Fibroblast of mammary gland (primary cell): ENCODE data around the gene UQCC2.

ENCODE experiments used
- DNase-seq: peaks from one replicate; pipeline ENCODE4 v3.0.0-alpha.2; 2010; ENCODE audit warnings: low read depth
- H3K4me3 ChIP-seq: 2 replicates; pipeline ENCODE4 v1.5.1; 2011; ENCODE audit warnings: low read depth, mild to moderate bottlenecking, low read length, moderate library complexity; ENCODE audit not compliant: control insufficient read depth
- CTCF ChIP-seq: conservative IDR thresholded peaks from 2 replicates; pipeline ENCODE4 v1.5.1; 2011; ENCODE audit warnings: low read depth, low read length, inconsistent platforms; ENCODE audit not compliant: control insufficient read depth, insufficient read depth

The UQCC2 gene

GRCh38 chr6:33696548-33697518, 14.7 kb downstream of the UQCC2 start:
- no peak overlapping the region for H3K4me3 ChIP-seq
- peak; percentile 85 for DNase-seq
- TF ChIP-seq CTCF = no peak

GRCh38 chr6:33696076-33696475, 15.4 kb downstream of the UQCC2 start:
- no peak for TF ChIP-seq CTCF
- DNase-seq = no peak
- no peak overlapping the region for H3K4me3 ChIP-seq

- H3K4me3 ChIP-seq = no peak overlapping the region
- TF ChIP-seq CTCF = no peak
- DNase-seq = no peak
Observed at GRCh38 chr6:33695451-33695887, 16.0 kb downstream of the UQCC2 start.

- TF ChIP-seq CTCF = no peak
- no peak for DNase-seq
- H3K4me3 ChIP-seq = no peak overlapping the region
Observed at GRCh38 chr6:33694977-33695376, 16.5 kb downstream of the UQCC2 start.

GRCh38 chr6:33694401-33694931, 17.0 kb downstream of the UQCC2 start:
- H3K4me3 ChIP-seq = no peak overlapping the region
- DNase-seq = peak; percentile 69
- TF ChIP-seq CTCF = no peak

- TF ChIP-seq CTCF = no peak
- DNase-seq = no peak
- H3K4me3 ChIP-seq = no peak overlapping the region
Observed at GRCh38 chr6:33693186-33694105, 18.1 kb downstream of the UQCC2 start.
